H1 (cell line): Measurements from ENCODE around the gene MSI2. TPM values are rescaled to one million over a fixed set of nuclear protein-coding genes. Genes with fewer than 3 reads are reported as not detected.

ENCODE experiments used
- CTBP2 ChIP-seq: IDR thresholded peaks from 2 replicates; pipeline ENCODE4 v1.7.0; 2011; ENCODE audit warnings: borderline replicate concordance, mild to moderate bottlenecking, moderate library complexity, mixed read lengths, low read length; ENCODE audit not compliant: insufficient read depth, insufficient read length
- GABPA ChIP-seq: IDR thresholded peaks from 2 replicates; pipeline ENCODE4 v1.6.1; 2011; ENCODE audit warnings: mild to moderate bottlenecking, low read length, moderate library complexity, borderline replicate concordance; ENCODE audit not compliant: insufficient read depth
- MAFK ChIP-seq: IDR thresholded peaks from 2 replicates; pipeline ENCODE4 v1.6.1; 2012; ENCODE audit warnings: low read depth, mild to moderate bottlenecking, improper control_type of control experiment, low read length
- TBP ChIP-seq: IDR thresholded peaks from 2 replicates; pipeline ENCODE4 v1.6.1; 2011; ENCODE audit warnings: low read depth, low read length, improper control_type of control experiment
- ZNF274 ChIP-seq: IDR thresholded peaks from 2 replicates; pipeline ENCODE4 v1.7.0; 2012; ENCODE audit warnings: low read length, borderline replicate concordance; ENCODE audit errors: extremely low read depth
- polyA plus RNA-seq, 7 experiments: library from polyadenylated mRNA; depleted of rRNA in 3 of 7; stranded (reverse) in 5 of 7; unstranded in 2 of 7; fragments of >200 nt in 5 of 7; fragments of 200-250 nt in 2 of 7; gene quantifications; 1 replicate in 5 of 7; 2 replicates in 1 of 7; 4 replicates in 1 of 7; pipeline versions ENCODE4 v1.2.1 to v1.2.3, GENCODE V29; 2011 to 2013; ENCODE audit warnings: missing spikeins in 2 of 7, mixed read lengths in 2 of 7
- total RNA-seq: library from RNA; stranded (reverse); fragmentation: NEBNext Ultra II Directional; extraction: Animal tissue kit (Norgen Biotek cat#: 25700); gene quantifications from 2 replicates; pipeline ENCODE4 v1.2.1, GENCODE V29; 2021

MSI2 gene
- total and polyA plus RNA-seq, 2 of the 8 experiments (the other 6 are each of a cell fraction or from before 2014, with no cell fraction given) = 36.7 to 80.6 TPM

GRCh38 chr17:57632294-57632693 lies 376.0 kb downstream of the MSI2 start (continued):
- TF ChIP-seq TBP (no peak), GABPA (no peak), ZNF274 (no peak), MAFK (no peak), CTBP2 (no peak)
